Upper lobe of right lung (tissue), 1 donor: Measurements from ENCODE around the gene MR1. TPM values are rescaled to one million over a fixed set of nuclear protein-coding genes. Genes with fewer than 3 reads are reported as not detected.
A peak's percentile ranks its signal among the peaks of the same experiment; 100 is the strongest.

Experiments used
- ATAC-seq: fragments of 200-7000 bp; cut with Tn5 transposase; one replicate; pipeline ENCODE4 v1.9.1; 2020; ENCODE audit warnings: mild to moderate bottlenecking, moderate library complexity
- DNase-seq: peaks from one replicate; pipeline ENCODE4 v3.0.0-alpha.2; 2020
- H3K27ac ChIP-seq: fragments of 200-600 bp; one replicate; pipeline ENCODE4 v1.8.0; 2022
- H3K27me3 ChIP-seq: fragments of 200-600 bp; one replicate; pipeline ENCODE4 v1.8.0; 2022; ENCODE audit warnings: mild to moderate bottlenecking
- H3K36me3 ChIP-seq: fragments of 200-600 bp; one replicate; pipeline ENCODE4 v1.8.0; 2022
- H3K4me1 ChIP-seq: fragments of 200-600 bp; one replicate; pipeline ENCODE4 v1.8.0; 2022
- H3K4me3 ChIP-seq: fragments of 200-600 bp; one replicate; pipeline ENCODE4 v1.8.0; 2022; ENCODE audit warnings: mild to moderate bottlenecking
- H3K9me3 ChIP-seq: fragments of 200-600 bp; one replicate; pipeline ENCODE4 v1.8.0; 2022
- CTCF ChIP-seq: fragments of 200-600 bp; IDR thresholded peaks from one replicate; pipeline ENCODE4 v1.8.0; 2022; ENCODE audit warnings: antibody characterized with exemption
- intact Hi-C: fragments of 100-400 bp; cut with DNase I; formaldehyde crosslinking; loops from one replicate; pipeline ENCODE4 v1.11.0; 2022
- total RNA-seq: library from RNA; stranded (reverse); fragmentation: NEBNext Ultra II Directional; extraction: Animal tissue kit (Norgen Biotek cat#: 25700); gene quantifications from one replicate; pipeline ENCODE4 v1.2.1, GENCODE V29; 2021
- donor health status: DM: no; HTN: yes; CAD: no; lungs with severe emphysema.

The MR1 gene
- total RNA-seq, 1 donor from 2014 or later = 45.0 TPM

GRCh38 chr1:181088079-181089016 lies 54.6 kb downstream of the MR1 start, which contains the start of gene IER5:
Gene IER5, plus strand, starts transcription at chr1:181088700. Its CDS starts 203 bp downstream, at chr1:181088903.
- peak; percentile 97 for DNase-seq
- no peaks in the 10 kb centered on the region for H3K27me3 ChIP-seq
- peak; percentile 90 for ATAC-seq
- H3K4me3 ChIP-seq = peak within 1 kb of the TSS; percentile 88
- no peak for TF ChIP-seq CTCF
- intact Hi-C loops = no loop called here
- no peaks in the 10 kb centered on the region for H3K9me3 ChIP-seq
- H3K36me3 ChIP-seq = peaks cover 11% of the 10 kb centered on the region
- peaks cover 15% of the 10 kb centered on the region for H3K4me1 ChIP-seq
- H3K27ac ChIP-seq = peak within 1 kb of the TSS; percentile 90

- intact Hi-C loops = no loop called here
- Histone ChIP-seq H3K27me3 (no peaks in the 10 kb centered on the region), H3K27ac (peak overlapping the region; percentile 90), H3K4me1 (peaks cover 14% of the 10 kb centered on the region), H3K36me3 (peaks cover 11% of the 10 kb centered on the region), H3K4me3 (peak overlapping the region; percentile 88), H3K9me3 (no peaks in the 10 kb centered on the region)
- TF ChIP-seq CTCF = no peak
- ATAC-seq (peak; percentile 1), DNase-seq (peak; percentile 80)
Observed at GRCh38 chr1:181089017-181089675, 55.4 kb downstream of the MR1 start.

- Histone ChIP-seq H3K27ac (peak overlapping the region; percentile 90), H3K9me3 (no peaks in the 10 kb centered on the region), H3K36me3 (peaks cover 11% of the 10 kb centered on the region), H3K4me3 (peak overlapping the region; percentile 88), H3K4me1 (peaks cover 20% of the 10 kb centered on the region), H3K27me3 (no peaks in the 10 kb centered on the region)
- DNase-seq (peak; percentile 88), ATAC-seq (peak; percentile 62)
- TF ChIP-seq CTCF = peak; percentile 12
- intact Hi-C loops = loop anchor here (5.0 kb wide), 1 partner anchor 52 kb away; no protein-coding TSS in a partner anchor
Observed at GRCh38 chr1:181089676-181090544, 56.1 kb downstream of the MR1 start.

- DNase-seq (no peak), ATAC-seq (no peak)
- Histone ChIP-seq H3K4me3 (peak overlapping the region; percentile 88), H3K27me3 (no peaks in the 10 kb centered on the region), H3K9me3 (no peaks in the 10 kb centered on the region), H3K4me1 (peaks cover 27% of the 10 kb centered on the region), H3K36me3 (peaks cover 11% of the 10 kb centered on the region), H3K27ac (peak overlapping the region; percentile 90)
- no peak for TF ChIP-seq CTCF
- intact Hi-C loops = loop anchor here (5.0 kb wide), 1 partner anchor 52 kb away; no protein-coding TSS in a partner anchor
Observed at GRCh38 chr1:181090641-181091126, 56.9 kb downstream of the MR1 start.
